AG04449 (cell line): ENCODE data around the gene CLK3.

Experiments
- CTCF ChIA-PET: fragments of 350-600 bp; formaldehyde crosslinking; extraction: SDS; loops from one replicate; lab custom pipeline; 2021; ENCODE audit warnings: antibody characterized with exemption; lab: Yijun Ruan, JAX
- POLR2A ChIA-PET: fragments of 400-600, 350-600 bp; formaldehyde crosslinking; extraction: SDS; loops from one replicate; lab custom pipeline; 2020; ENCODE audit warnings: antibody characterized with exemption, inconsistent platforms; lab: Yijun Ruan, JAX
- DNase-seq: peaks from one replicate; pipeline ENCODE4 v3.0.0-alpha.2; 2010; ENCODE audit warnings: low read depth, low spot score
- H3K4me3 ChIP-seq: 2 replicates; pipeline ENCODE4 v1.5.1; 2011; ENCODE audit warnings: low read depth, mild to moderate bottlenecking, control low read depth, low read length
- TF ChIP-seq, protein P1 (sequence below): IDR thresholded peaks from one replicate; pipeline ENCODE4 v1.5.1; 2011; ENCODE audit warnings: mild to moderate bottlenecking, moderate library complexity, low read length, control low read depth, inconsistent platforms; ENCODE audit not compliant: insufficient read depth; ENCODE audit errors: missing control alignments

Gene CLK3

DNA sequence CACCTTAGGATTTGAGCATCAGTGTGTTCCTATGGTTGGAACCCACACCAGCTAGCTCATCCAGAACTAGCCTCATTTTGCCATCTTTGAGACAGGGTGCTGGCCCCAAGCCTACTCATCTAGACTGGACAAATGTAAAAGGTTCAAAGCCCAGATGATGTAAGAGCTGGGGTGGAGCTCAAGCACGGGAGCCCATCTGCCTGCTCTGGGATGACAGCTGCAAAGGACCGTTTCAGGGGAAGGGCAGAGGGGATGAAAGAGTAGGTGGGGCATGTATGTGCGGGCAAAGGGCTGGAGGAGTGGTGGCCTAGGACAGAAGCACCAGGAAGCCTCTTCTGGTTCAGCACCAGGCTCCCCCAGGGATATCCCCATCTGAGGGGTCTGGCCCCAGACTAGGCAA, 15.8 kb downstream of the CLK3 start:
- H3K4me3 ChIP-seq, result no peak overlapping the region
- POLR2A ChIA-PET, result interaction anchor here (1.2 kb wide), 1 partner anchor 232 kb away, joined by 3 read pairs; no protein-coding TSS in a partner anchor
- CTCF ChIA-PET, result interaction anchor here (0.7 to 46.3 kb wide), 30 partner anchors 14 to 325 kb away, joined by 3 to 1672 read pairs (median 5); partner anchors contain the start of genes CLK3, CSK, FAM219B and RPP25
- DNase-seq, result no peak
- TF ChIP-seq, protein P1, sequence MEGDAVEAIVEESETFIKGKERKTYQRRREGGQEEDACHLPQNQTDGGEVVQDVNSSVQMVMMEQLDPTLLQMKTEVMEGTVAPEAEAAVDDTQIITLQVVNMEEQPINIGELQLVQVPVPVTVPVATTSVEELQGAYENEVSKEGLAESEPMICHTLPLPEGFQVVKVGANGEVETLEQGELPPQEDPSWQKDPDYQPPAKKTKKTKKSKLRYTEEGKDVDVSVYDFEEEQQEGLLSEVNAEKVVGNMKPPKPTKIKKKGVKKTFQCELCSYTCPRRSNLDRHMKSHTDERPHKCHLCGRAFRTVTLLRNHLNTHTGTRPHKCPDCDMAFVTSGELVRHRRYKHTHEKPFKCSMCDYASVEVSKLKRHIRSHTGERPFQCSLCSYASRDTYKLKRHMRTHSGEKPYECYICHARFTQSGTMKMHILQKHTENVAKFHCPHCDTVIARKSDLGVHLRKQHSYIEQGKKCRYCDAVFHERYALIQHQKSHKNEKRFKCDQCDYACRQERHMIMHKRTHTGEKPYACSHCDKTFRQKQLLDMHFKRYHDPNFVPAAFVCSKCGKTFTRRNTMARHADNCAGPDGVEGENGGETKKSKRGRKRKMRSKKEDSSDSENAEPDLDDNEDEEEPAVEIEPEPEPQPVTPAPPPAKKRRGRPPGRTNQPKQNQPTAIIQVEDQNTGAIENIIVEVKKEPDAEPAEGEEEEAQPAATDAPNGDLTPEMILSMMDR, result no peak

DNA sequence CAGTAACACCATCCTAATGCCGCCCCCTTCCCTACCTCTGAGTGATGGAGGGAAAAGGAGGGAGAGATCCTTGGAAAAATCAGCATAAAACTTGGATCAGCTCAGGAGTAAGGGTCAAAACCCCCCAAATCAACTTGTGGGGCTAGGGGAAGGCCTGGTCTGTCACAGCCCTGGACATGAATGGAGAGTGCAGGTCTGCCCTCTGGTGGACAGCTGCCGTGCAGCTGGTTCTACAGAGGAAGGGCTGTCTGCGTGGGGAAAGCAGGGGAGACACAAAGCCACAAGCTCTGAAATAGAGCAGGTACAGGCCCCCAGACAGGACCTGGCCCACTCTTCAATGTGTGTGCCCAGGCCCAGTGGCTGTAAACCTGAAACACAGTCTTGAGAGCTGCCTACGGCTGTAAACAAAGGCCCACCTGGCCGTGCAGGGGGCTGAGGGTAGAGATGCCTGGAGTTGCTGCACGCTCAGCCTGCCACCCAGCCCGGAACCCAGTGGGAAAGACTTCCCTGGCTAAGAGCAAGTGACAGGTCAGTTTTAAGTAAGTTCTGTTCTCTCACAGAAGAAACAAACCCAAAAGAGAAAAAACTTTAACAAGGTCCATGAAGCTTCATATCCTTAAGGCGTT, 16.4 kb downstream of the CLK3 start:
- no peak for DNase-seq
- ChIA-PET CTCF (interaction anchor here (0.6 to 46.3 kb wide), 37 partner anchors 14 to 325 kb away, joined by 3 to 1672 read pairs (median 4); partner anchors contain the start of genes CLK3, CSK, FAM219B and RPP25), POLR2A (interaction anchor here (1.2 kb wide), 1 partner anchor 232 kb away, joined by 3 read pairs; no protein-coding TSS in a partner anchor)
- no peak overlapping the region for H3K4me3 ChIP-seq
- TF ChIP-seq, protein P1, result peak; percentile 90

DNA sequence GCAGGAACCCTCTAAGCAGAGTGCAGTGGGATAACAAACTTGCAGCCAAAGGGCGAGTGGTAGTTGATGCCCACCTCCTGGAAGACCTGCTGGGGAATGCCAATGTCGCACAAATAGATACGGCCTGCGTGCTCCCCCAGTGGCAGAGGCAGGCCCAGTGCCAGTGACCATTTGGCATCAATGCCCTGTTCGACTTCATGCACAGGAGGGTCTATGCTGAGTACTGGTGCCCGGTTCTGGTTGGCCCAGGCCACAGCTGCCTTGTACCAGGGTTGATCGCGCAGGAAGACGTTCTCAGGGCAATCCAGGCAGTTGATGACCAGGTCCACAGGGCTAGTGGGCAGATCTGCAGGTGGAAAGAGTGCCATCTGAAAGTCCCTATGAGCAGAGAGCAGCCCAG, 17.0 kb downstream of the CLK3 start:
- TF ChIP-seq, protein P1, result no peak
- no peak for DNase-seq
- H3K4me3 ChIP-seq, result no peak overlapping the region
- CTCF ChIA-PET, result interaction anchor here (0.6 to 46.3 kb wide), 34 partner anchors 15 to 324 kb away, joined by 3 to 1672 read pairs (median 4); partner anchors contain the start of genes CLK3, CSK, FAM219B and RPP25
- POLR2A ChIA-PET, result interaction anchor here (1.2 kb wide), 1 partner anchor 231 kb away, joined by 3 read pairs; no protein-coding TSS in a partner anchor

DNA sequence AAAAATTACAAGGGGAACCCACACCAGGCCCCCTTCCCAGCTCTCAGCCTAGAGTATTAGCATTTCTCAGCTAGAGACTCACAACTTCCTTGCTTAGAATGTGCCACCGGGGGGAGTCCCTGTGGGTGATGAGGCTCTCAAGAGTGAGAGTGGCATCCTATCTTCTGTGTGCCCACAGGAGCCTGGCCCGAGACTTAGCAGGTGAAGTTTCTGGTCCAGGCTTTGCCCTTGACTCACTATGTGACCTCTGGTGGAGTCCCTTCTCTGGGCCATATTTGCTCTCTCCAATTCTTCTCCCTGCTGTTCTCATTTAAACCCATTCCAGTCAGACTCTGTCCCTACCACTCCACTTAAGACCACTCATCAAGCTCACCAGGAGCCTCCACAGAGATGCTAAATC, 18.1 kb downstream of the CLK3 start:
- TF ChIP-seq, protein P1, result no peak
- DNase-seq, result no peak
- ChIA-PET POLR2A (interaction anchor here (1.4 kb wide), 1 partner anchor 15 kb away, joined by 3 read pairs; no protein-coding TSS in a partner anchor), CTCF (interaction anchor here (0.6 to 46.3 kb wide), 21 partner anchors 13 to 316 kb away, joined by 3 to 1672 read pairs (median 7); partner anchors contain the start of genes CLK3, CSK and CYP1A1)
- H3K4me3 ChIP-seq, result no peak overlapping the region

DNA sequence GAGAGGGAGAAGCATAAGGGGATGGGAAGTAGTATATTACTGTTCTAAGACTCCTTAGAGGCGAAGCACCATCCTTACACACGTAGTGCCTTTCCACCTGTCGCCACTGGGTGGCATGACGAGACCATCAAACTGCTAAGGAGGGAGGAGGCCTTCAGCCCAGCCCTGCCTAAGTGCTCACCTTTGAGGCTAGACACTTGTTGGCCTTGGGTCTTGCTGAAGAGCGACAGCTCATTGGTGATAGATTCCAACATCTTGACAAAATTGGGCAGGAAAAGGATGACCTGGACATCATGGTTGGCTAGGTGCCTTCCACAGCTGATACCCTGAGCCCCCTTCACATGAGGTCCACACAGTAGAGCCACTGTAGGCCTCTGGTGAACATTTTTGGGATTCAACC, 19.6 kb downstream of the CLK3 start:
- H3K4me3 ChIP-seq, result no peak overlapping the region
- TF ChIP-seq, protein P1, result peak; percentile 86
- no peak for DNase-seq
- CTCF ChIA-PET, result interaction anchor here (0.7 to 46.3 kb wide), 36 partner anchors 12 to 320 kb away, joined by 3 to 1672 read pairs (median 6); partner anchors contain the start of genes CLK3, CSK, CYP1A2 and EDC3
- POLR2A ChIA-PET, result interaction anchor here (1.2 kb wide), 1 partner anchor 134 kb away, joined by 7 read pairs; no protein-coding TSS in a partner anchor

DNA sequence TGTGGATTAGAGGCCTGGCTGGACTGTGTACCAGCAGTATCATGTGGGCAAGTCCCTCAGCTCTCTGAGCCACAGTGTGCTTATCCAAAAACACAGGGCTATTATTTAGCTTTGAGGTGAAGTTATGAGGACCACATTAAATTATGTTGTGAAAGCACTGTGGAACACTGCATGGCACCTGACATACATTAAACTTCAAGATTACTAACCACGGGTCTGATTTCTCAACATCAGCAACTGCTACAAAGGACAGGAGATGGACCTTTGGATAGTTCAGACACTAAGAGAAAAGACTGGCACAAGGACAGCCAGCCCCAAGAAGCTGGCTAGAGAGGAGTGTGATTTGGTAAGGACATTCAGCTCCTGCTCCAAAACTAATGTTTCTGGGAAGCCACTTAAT, 21.3 kb downstream of the CLK3 start:
- CTCF ChIA-PET, result interaction anchor here (1.1 to 46.3 kb wide), 9 partner anchors 9 to 351 kb away, joined by 3 to 1672 read pairs (median 7); partner anchors contain the start of genes CLK3 and CSK
- no peak for DNase-seq
- TF ChIP-seq, protein P1, result no peak
- no peak overlapping the region for H3K4me3 ChIP-seq
- POLR2A ChIA-PET, result no interaction called here
